Chondrocyte (in vitro differentiated cells): ENCODE data around the gene TIGD1. TPM values are rescaled to one million over a fixed set of nuclear protein-coding genes. Genes with fewer than 3 reads are reported as not detected.

Source experiments
- DNase-seq: peaks from one replicate; pipeline ENCODE4 v3.0.0; 2021; ENCODE audit warnings: mixed read lengths, low spot score
- H3K27ac Mint-ChIP-seq: one replicate; pipeline ENCODE4 v1.8.0; 2021; ENCODE audit warnings: mild to moderate bottlenecking, moderate library complexity, mixed read lengths; ENCODE audit not compliant: unreplicated experiment
- H3K27me3 Mint-ChIP-seq: 2 replicates; pipeline ENCODE4 v1.8.0; 2021; ENCODE audit warnings: low read depth, mixed read lengths
- H3K36me3 Mint-ChIP-seq: 2 replicates; pipeline ENCODE4 v1.8.0; 2021; ENCODE audit warnings: low read depth, mixed read lengths
- H3K4me1 Mint-ChIP-seq: 2 replicates; pipeline ENCODE4 v1.8.0; 2021; ENCODE audit warnings: low read depth, mild to moderate bottlenecking, mixed read lengths
- H3K4me3 Mint-ChIP-seq: one replicate; pipeline ENCODE4 v1.8.0; 2021; ENCODE audit warnings: mild to moderate bottlenecking, moderate library complexity, mixed read lengths; ENCODE audit not compliant: unreplicated experiment
- H3K9me3 Mint-ChIP-seq: 2 replicates; pipeline ENCODE4 v1.8.0; 2021; ENCODE audit warnings: low read depth, mixed read lengths
- CTCF ChIP-seq: fragments of 200-600 bp; sonication (generic); IDR thresholded peaks from 2 replicates; pipeline ENCODE4 v1.5.0; 2021; ENCODE audit warnings: antibody characterized with exemption, mild to moderate bottlenecking, moderate library complexity
- total RNA-seq: library from RNA; stranded (reverse); gene quantifications from 3 replicates; pipeline ENCODE4 v1.2.1, GENCODE V29; 2021

TIGD1 gene
- total RNA-seq, 1 donor from 2014 or later: 3.2 TPM

- Mint-ChIP-seq H3K36me3 (no peaks in the 10 kb centered on the region), H3K4me3 (no peak overlapping the region), H3K4me1 (peaks cover 7% of the 10 kb centered on the region), H3K9me3 (no peaks in the 10 kb centered on the region), H3K27me3 (peaks cover 37% of the 10 kb centered on the region), H3K27ac (no peak overlapping the region)
- DNase-seq: no peak
- TF ChIP-seq CTCF: no peak
Measured at GRCh38 chr2:232521098-232521497, 29.3 kb downstream of the TIGD1 start.

GRCh38 chr2:232520489-232520888, 29.9 kb downstream of the TIGD1 start:
- Mint-ChIP-seq H3K27ac (no peak overlapping the region), H3K36me3 (no peaks in the 10 kb centered on the region), H3K9me3 (no peaks in the 10 kb centered on the region), H3K4me1 (peaks cover 7% of the 10 kb centered on the region), H3K27me3 (peaks cover 40% of the 10 kb centered on the region), H3K4me3 (no peak overlapping the region)
- DNase-seq: no peak
- TF ChIP-seq CTCF: no peak

- no peak for DNase-seq
- Mint-ChIP-seq H3K9me3 (no peaks in the 10 kb centered on the region), H3K4me1 (peaks cover 7% of the 10 kb centered on the region), H3K27ac (no peak within 1 kb of the TSS), H3K36me3 (no peaks in the 10 kb centered on the region), H3K27me3 (peaks cover 43% of the 10 kb centered on the region), H3K4me3 (no peak within 1 kb of the TSS)
- no peak for TF ChIP-seq CTCF
Measured at GRCh38 chr2:232519581-232520438, 30.5 kb downstream of the TIGD1 start, which contains the start of gene PRSS56. TSS of gene PRSS56 (plus strand) at chr2:232520388. CDS start at chr2:232520599, 211 bp downstream.

GRCh38 chr2:232518844-232519243, 31.5 kb downstream of the TIGD1 start:
- H3K27ac Mint-ChIP-seq: no peak overlapping the region
- no peak for TF ChIP-seq CTCF
- DNase-seq: no peak
- no peak overlapping the region for H3K4me3 Mint-ChIP-seq
- peaks cover 2% of the 10 kb centered on the region for H3K4me1 Mint-ChIP-seq
- H3K27me3 Mint-ChIP-seq: peaks cover 44% of the 10 kb centered on the region
- H3K36me3 Mint-ChIP-seq: no peaks in the 10 kb centered on the region
- H3K9me3 Mint-ChIP-seq: no peaks in the 10 kb centered on the region

GRCh38 chr2:232516551-232516950, 33.8 kb downstream of the TIGD1 start:
- TF ChIP-seq CTCF: no peak
- no peaks in the 10 kb centered on the region for H3K9me3 Mint-ChIP-seq
- no peaks in the 10 kb centered on the region for H3K36me3 Mint-ChIP-seq
- no peak overlapping the region for H3K4me3 Mint-ChIP-seq
- H3K27ac Mint-ChIP-seq: no peak overlapping the region
- peaks cover 2% of the 10 kb centered on the region for H3K4me1 Mint-ChIP-seq
- no peak for DNase-seq
- peaks cover 50% of the 10 kb centered on the region for H3K27me3 Mint-ChIP-seq
